Neural cell (in vitro differentiated cells): ENCODE measurements around the gene NUTM2F. TPM values are rescaled to one million over a fixed set of nuclear protein-coding genes. Genes with fewer than 3 reads are reported as not detected.
"Not testable (repeated sequence)": the region's sequence is repeated elsewhere in the genome, so short reads cannot be mapped to it uniquely, and the experiment has no call there.

Experiments used
- H2AFZ ChIP-seq: fragments of 200-600, 300-800 bp; sonication (generic), shearing (Covaris generic); 2 replicates; pipeline ENCODE4 v1.6.0; 2014; ENCODE audit warnings: low read depth, mild to moderate bottlenecking, antibody characterized with exemption, low read length, moderate library complexity
- H3F3A ChIP-seq: fragments of 200-600 bp; shearing (Covaris generic); 2 replicates; pipeline ENCODE4 v1.6.1; 2016; ENCODE audit warnings: mild to moderate bottlenecking, moderate library complexity, mixed read lengths, antibody characterized with exemption, low read length; ENCODE audit not compliant: insufficient read depth, poor library complexity, severe bottlenecking
- H3K27ac ChIP-seq: fragments of 200-600, 300-800 bp; sonication (generic), shearing (Covaris generic); 2 replicates; pipeline ENCODE4 v1.5.1; 2014; ENCODE audit warnings: mild to moderate bottlenecking, low read length, moderate library complexity
- H3K27me3 ChIP-seq: fragments of 300-800, 200-600 bp; sonication (generic), shearing (Covaris generic); 2 replicates; pipeline ENCODE4 v1.6.0; 2014; ENCODE audit warnings: mild to moderate bottlenecking, low read depth, low read length, moderate library complexity; ENCODE audit not compliant: insufficient read depth
- H3K36me3 ChIP-seq: fragments of 300-800, 200-600 bp; sonication (generic), shearing (Covaris generic); 2 replicates; pipeline ENCODE4 v1.5.1; 2014; ENCODE audit warnings: mild to moderate bottlenecking, antibody characterized with exemption, low read length, moderate library complexity; ENCODE audit not compliant: insufficient read depth
- H3K4me2 ChIP-seq: fragments of 300-800, 200-600 bp; sonication (generic), shearing (Covaris generic); 2 replicates; pipeline ENCODE4 v1.6.0; 2014; ENCODE audit warnings: mild to moderate bottlenecking, low read length
- H3K4me3 ChIP-seq: fragments of 300-800, 200-600 bp; sonication (generic), shearing (Covaris generic); 2 replicates; pipeline ENCODE4 v1.5.1; 2014; ENCODE audit warnings: mild to moderate bottlenecking, low read length, moderate library complexity
- H3K79me2 ChIP-seq: fragments of 200-600 bp; shearing (Covaris generic); replicated peaks from 2 replicates; pipeline ENCODE4 v1.6.0; 2014; ENCODE audit warnings: mild to moderate bottlenecking, low read length, moderate library complexity; ENCODE audit not compliant: insufficient read depth
- H3K9ac ChIP-seq: fragments of 300-800, 200-600 bp; sonication (generic), shearing (Covaris generic); 2 replicates; pipeline ENCODE4 v1.6.1; 2016; ENCODE audit warnings: mild to moderate bottlenecking, low read length, mixed read lengths
- H3K9me2 ChIP-seq: fragments of 200-600 bp; shearing (Covaris generic); 2 replicates; pipeline ENCODE4 v1.6.1; 2016; ENCODE audit warnings: mild to moderate bottlenecking, low read length, mixed read lengths; ENCODE audit not compliant: insufficient read depth
- H3K9me3 ChIP-seq: fragments of 200-600, 300-800 bp; sonication (generic), shearing (Covaris generic); 2 replicates; pipeline ENCODE4 v1.6.1; 2016; ENCODE audit warnings: mild to moderate bottlenecking, mixed run types, low read length, moderate library complexity, mixed read lengths
- H4K20me1 ChIP-seq: fragments of 200-600 bp; shearing (Covaris generic); 2 replicates; pipeline ENCODE4 v1.6.1; 2016; ENCODE audit warnings: mild to moderate bottlenecking, mixed run types; ENCODE audit not compliant: insufficient read depth
- CTCF ChIP-seq: fragments of 450-650 bp; IDR thresholded peaks from 2 replicates; pipeline ENCODE4 v1.5.1; 2014; ENCODE audit warnings: antibody characterized with exemption, mild to moderate bottlenecking, moderate library complexity; ENCODE audit not compliant: poor library complexity, severe bottlenecking
- EP300 ChIP-seq: fragments of 450-650 bp; conservative IDR thresholded peaks from 2 replicates; pipeline ENCODE4 v1.6.1; 2014; ENCODE audit warnings: antibody characterized with exemption, mild to moderate bottlenecking, moderate library complexity; ENCODE audit not compliant: poor library complexity, severe bottlenecking
- EZH2 ChIP-seq: fragments of 200-600, 300-800 bp; shearing (Covaris generic), sonication (generic); IDR thresholded peaks from 2 replicates; pipeline ENCODE4 v1.6.1; 2014; ENCODE audit warnings: antibody characterized with exemption, low read length, borderline replicate concordance, mild to moderate bottlenecking; ENCODE audit not compliant: insufficient read depth, poor library complexity, severe bottlenecking
- MXI1 ChIP-seq: fragments of 450-650 bp; conservative IDR thresholded peaks from 2 replicates; pipeline ENCODE4 v1.6.1; 2014; ENCODE audit warnings: antibody characterized with exemption, mild to moderate bottlenecking; ENCODE audit not compliant: poor library complexity, severe bottlenecking
- POLR2AphosphoS5 ChIP-seq: IDR thresholded peaks from 2 replicates; pipeline ENCODE4 v1.6.1; 2012
- RAD21 ChIP-seq: fragments of 450-650 bp; conservative IDR thresholded peaks from 2 replicates; pipeline ENCODE4 v1.6.1; 2014; ENCODE audit warnings: antibody characterized with exemption, mild to moderate bottlenecking, moderate library complexity
- REST ChIP-seq: IDR thresholded peaks from 2 replicates; pipeline ENCODE4 v1.6.1; 2012; ENCODE audit warnings: borderline replicate concordance
- SMC3 ChIP-seq: fragments of 450-650 bp; conservative IDR thresholded peaks from 2 replicates; pipeline ENCODE4 v1.6.1; 2014; ENCODE audit warnings: antibody characterized with exemption, mild to moderate bottlenecking, moderate library complexity; ENCODE audit not compliant: poor library complexity
- TAF1 ChIP-seq: IDR thresholded peaks from 2 replicates; pipeline ENCODE4 v1.6.1; 2012; ENCODE audit warnings: low read depth
- polyA plus RNA-seq: library from polyadenylated mRNA; depleted of rRNA; stranded (reverse); fragments of >200 nt; gene quantifications from 2 replicates; pipeline ENCODE4 v1.2.3, GENCODE V29; 2014

NUTM2F gene
- polyA plus RNA-seq, 1 donor from 2014 or later, result 0.68 TPM

GRCh38 chr9:94277885-94278536 is 50.4 kb downstream of the NUTM2F start:
- no peaks in the 10 kb centered on the region for H3K27me3 ChIP-seq
- no peaks in the 10 kb centered on the region for H3K9me2 ChIP-seq
- H4K20me1 ChIP-seq, result no peaks in the 10 kb centered on the region
- no peak overlapping the region for H2AFZ ChIP-seq
- no peak overlapping the region for H3K9ac ChIP-seq
- no peak overlapping the region for H3K4me2 ChIP-seq
- H3K27ac ChIP-seq, result no peak overlapping the region
- H3K36me3 ChIP-seq, result no peaks in the 10 kb centered on the region
- no peak overlapping the region for H3K4me3 ChIP-seq
- TF ChIP-seq REST (no peak), CTCF (no peak), POLR2AphosphoS5 (no peak), EP300 (no peak), EZH2 (no peak), MXI1 (no peak), TAF1 (no peak), RAD21 (no peak)
- H3K9me3 ChIP-seq, result no peaks in the 10 kb centered on the region
- no peaks in the 10 kb centered on the region for H3F3A ChIP-seq
- no peaks in the 10 kb centered on the region for H3K79me2 ChIP-seq

GRCh38 chr9:94277029-94277428 is 51.4 kb downstream of the NUTM2F start:
- not testable (repeated sequence) for H3K4me3 ChIP-seq, H3F3A ChIP-seq, H3K79me2 ChIP-seq, H2AFZ ChIP-seq, H3K9me2 ChIP-seq, H3K9ac ChIP-seq, H3K9me3 ChIP-seq, H3K4me2 ChIP-seq, H3K27me3 ChIP-seq, H3K36me3 ChIP-seq, H4K20me1 ChIP-seq, H3K27ac ChIP-seq

- H3K4me2 ChIP-seq, result no peak overlapping the region
- no peaks in the 10 kb centered on the region for H3K9me3 ChIP-seq
- no peaks in the 10 kb centered on the region for H3K27me3 ChIP-seq
- H3K9ac ChIP-seq, result no peak overlapping the region
- no peaks in the 10 kb centered on the region for H4K20me1 ChIP-seq
- H3K79me2 ChIP-seq, result peaks cover 3% of the 10 kb centered on the region
- no peak overlapping the region for H3K4me3 ChIP-seq
- H3K36me3 ChIP-seq, result no peaks in the 10 kb centered on the region
- no peak overlapping the region for H3K27ac ChIP-seq
- TF ChIP-seq EP300 (no peak), MXI1 (no peak), POLR2AphosphoS5 (no peak), CTCF (no peak), REST (no peak), TAF1 (no peak), EZH2 (no peak), SMC3 (no peak), RAD21 (no peak)
- no peak overlapping the region for H2AFZ ChIP-seq
- H3F3A ChIP-seq, result no peaks in the 10 kb centered on the region
- H3K9me2 ChIP-seq, result no peaks in the 10 kb centered on the region
Measured at GRCh38 chr9:94270009-94270408, 58.4 kb downstream of the NUTM2F start.
